ENCODE data around the gene RIIAD1.
"Not testable (repeated sequence)": the region's sequence is repeated elsewhere in the genome, so short reads cannot be mapped to it uniquely, and the experiment has no call there.

Gene RIIAD1, protein sequence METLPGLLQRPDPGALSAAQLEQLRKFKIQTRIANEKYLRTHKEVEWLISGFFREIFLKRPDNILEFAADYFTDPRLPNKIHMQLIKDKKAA

DNA sequence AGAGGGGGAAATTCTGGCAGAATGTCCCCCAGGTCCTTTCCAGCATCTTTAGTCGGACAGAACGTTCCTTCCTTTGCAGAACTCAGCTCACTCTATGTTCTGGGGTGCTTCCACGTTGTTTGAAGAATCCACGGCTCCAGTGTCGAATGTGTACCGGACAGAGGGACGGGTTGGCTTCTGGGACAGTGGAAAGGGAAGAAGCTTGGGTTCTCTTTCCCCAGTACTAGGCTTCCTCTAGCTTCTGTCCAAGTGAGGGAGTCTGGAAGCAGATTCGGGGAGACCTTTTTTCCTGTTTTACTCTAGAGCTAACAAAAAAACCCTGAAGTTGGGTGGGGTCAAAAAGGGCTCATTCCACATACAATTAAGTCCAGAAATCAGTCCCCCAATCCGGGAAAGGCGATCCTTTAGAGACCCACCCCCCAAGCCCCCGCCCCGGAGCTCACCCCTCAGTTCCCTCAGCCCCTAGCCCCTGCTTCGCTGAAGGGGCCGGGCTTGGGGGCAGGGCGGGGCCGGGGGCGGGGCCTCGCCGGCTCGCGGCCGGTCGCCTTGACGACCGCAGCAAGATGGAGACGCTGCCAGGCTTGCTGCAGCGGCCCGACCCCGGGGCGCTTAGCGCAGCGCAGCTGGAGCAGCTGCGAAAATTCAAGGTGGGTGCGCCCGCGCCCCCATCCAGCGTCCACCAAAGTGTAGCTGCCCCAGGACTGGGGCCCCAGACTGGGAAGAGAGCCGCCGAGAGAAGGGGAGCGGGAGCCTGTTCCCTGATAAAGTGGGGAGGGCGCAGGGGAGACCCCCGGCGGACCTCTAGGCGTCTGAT lies at the start of gene RIIAD1:
RIIAD1 (plus strand) TSS at position 549 of the 814 bp plus-strand sequence; CDS start at position 564, 15 bp downstream.
- intact Hi-C loops (cut with DNase I), result no loop called here
- peak in 5 of 42 donors; percentile 35 to 64 (median 55) for DNase-seq

DNA sequence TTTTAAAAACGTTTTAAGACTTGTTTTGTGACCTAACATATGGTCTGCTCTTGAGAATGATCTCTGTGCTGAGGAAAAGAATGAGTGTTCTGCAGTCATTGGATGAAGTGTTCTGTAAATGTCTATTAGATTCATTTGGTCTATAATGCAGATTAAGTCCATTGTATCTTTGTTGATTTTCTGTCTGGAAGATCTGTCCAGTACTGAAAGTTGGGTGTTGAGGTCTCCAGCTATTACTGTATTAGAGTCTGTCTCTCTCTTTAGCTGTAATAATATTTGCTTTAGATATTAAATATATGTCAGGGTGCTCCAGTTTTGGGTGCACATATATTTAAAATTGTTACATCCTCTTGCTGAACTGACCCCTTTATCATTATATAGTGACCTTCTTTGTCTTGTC lies 47.9 kb upstream of the RIIAD1 start:
- intact Hi-C loops (cut with DNase I), result no loop called here
- no peak for DNase-seq

DNA sequence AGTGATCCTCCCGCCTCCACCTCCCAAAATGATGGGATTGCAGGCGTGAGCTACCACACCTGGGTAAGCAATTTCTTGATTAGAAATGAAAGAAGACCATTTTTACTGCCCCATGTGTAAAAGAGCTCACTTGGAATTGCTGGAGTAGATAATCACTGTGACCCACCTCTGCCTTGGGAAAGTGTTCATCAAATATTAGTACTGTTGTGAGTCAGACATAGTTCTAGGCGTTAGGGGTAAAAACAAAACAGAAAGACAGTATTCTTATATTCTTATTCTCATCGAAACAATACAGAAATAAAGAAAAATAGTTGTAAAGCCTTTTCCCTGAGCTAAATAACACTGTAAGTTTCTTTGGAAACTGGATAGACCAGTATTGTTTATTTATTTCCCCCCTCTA lies 40.9 kb upstream of the RIIAD1 start:
- intact Hi-C loops (cut with DNase I), result no loop called here
- DNase-seq, result no peak

DNA sequence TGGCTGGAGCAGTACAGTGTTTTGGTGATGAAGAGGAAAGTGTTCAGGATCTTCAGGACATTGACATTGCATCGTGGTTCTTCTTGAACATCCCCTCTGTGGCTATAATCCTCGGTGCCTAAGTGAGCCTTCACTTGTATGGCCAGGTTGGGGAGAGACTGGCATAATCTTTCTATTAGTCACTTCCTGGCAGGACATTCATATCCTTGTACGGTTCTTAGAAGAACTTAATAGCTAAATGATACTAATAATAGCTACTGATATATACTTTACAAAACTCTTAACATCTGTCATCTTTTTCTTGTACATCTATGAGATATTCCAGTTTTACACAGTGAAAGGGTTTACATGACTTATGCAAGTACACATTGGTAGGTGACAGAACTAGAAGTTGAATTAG lies 40.5 kb upstream of the RIIAD1 start:
- intact Hi-C loops (cut with DNase I), result no loop called here

DNA sequence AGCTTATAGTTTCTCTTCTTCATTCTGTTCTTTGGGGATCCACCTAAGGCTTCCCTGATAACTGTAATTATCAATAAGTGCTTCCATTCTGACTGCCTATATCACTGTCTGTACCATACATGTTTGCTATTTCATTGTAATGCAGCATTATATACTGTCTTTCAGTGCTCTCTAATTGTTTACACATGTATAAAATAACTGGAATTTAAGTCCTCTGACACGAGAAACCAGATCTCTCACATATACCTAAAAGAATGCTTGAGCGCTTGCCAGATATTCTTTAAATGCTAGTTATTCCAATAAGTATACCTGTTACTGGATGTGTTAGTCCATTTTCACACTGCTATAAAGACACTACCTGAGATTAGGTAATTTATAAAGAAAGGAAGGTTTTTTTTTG lies 39.4 kb upstream of the RIIAD1 start:
- intact Hi-C loops (cut with DNase I), result no loop called here
- no peak for DNase-seq

More for the DNA sequence above, 40.5 kb upstream of the RIIAD1 start:
- no peak for DNase-seq

DNA sequence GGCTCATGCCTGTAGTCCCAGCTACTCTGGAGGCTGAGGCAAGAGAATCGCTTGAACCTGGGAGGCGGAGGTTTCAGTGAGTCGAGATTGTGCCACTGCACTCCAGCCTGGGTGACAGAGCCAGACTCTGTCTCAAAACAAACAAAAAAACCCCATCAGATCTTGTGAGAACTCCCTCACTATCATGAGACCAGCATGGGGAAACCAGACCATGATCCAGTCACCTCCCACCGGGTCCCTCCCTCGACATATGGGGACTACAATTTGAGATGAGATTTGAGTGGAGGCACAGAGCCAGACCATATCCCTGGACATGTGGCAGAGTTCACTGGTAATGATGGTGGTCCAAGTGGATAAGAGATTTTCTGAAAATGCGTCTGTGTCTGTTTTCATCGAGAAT lies 38.4 kb upstream of the RIIAD1 start:
- intact Hi-C loops (cut with DNase I); DNase-seq: not testable (repeated sequence)

DNA sequence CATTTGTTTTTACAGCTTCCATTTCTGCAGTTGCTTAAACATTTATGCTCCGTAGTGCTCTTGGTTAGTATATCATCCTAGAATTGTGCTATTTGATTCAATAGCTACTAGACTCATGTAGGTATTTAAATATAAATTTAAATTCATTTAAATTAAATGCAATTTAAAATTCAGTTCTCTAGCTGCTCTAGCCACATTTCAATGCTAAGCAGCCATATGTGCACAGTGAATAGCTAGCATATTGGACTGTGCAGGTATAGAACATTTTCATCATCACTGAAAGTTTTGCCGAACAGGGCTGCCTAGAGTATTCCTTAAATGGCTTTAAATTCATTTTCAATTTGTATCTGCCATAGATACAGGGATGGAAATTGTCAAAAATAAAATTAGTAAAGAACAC lies 37.2 kb upstream of the RIIAD1 start:
- intact Hi-C loops (cut with DNase I), result no loop called here
- no peak for DNase-seq

DNA sequence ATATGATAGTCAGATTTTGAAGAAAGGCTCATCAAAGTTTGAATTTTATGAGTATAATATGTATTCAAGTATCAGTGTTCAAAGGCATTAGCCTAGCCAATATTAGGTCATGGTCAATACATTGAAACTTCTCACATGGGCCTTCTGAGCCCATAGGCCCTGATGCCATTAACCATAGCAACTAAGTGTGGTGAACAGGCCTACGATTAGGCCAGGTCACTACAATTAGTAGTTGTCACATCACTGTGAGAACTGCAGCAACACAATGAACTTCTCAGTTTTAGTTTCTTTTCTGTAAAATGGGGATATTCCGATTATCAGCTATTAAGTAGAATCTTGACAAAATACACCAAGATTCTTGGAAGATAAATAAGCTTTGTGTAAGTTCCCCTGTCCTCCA lies 34.8 kb upstream of the RIIAD1 start:
- intact Hi-C loops (cut with DNase I), result no loop called here
- DNase-seq, result no peak

DNA sequence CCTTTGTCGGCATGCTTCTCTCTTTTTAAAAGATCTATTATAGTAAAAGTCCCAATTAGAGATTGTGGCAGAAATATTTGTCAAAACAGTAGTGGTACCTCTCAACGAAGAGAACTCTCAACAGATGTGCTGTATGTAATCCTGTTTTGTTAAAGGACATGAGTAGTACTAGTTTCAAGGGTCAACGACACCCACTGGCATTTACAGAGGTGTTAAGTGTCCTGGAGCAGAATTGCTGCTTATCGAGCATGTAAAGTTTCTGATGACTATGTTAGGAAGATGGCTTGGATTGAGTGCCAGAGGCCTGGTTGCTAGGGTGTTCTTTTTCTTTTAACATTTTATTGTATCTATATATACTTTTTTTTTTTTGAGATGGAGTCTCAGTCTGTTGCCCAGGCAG lies 31.8 kb upstream of the RIIAD1 start:
- DNase-seq, result no peak
- intact Hi-C loops (cut with DNase I), result no loop called here

DNA sequence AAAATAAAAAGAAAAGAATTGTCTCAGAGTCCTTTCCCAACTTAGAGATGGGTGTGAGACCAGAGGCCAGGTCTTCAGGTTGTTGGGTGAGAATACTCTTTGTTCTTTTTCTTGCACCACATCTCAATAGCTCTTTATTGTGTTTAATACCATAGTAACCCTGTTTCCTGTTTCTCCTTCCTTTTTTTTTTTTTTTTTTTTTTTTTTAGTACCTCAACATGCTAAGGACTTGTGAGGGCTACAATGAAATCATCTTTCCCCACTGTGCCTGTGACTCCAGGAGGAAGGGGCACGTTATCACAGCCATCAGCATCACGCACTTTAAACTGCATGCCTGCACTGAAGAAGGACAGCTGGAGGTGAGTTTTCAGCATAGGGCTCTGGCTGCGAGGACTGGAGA lies 29.1 kb upstream of the RIIAD1 start:
- DNase-seq, result no peak
- intact Hi-C loops (cut with DNase I), result loop anchor here (5.0 kb wide), 1 partner anchor 45 kb away; no protein-coding TSS in a partner anchor

DNA sequence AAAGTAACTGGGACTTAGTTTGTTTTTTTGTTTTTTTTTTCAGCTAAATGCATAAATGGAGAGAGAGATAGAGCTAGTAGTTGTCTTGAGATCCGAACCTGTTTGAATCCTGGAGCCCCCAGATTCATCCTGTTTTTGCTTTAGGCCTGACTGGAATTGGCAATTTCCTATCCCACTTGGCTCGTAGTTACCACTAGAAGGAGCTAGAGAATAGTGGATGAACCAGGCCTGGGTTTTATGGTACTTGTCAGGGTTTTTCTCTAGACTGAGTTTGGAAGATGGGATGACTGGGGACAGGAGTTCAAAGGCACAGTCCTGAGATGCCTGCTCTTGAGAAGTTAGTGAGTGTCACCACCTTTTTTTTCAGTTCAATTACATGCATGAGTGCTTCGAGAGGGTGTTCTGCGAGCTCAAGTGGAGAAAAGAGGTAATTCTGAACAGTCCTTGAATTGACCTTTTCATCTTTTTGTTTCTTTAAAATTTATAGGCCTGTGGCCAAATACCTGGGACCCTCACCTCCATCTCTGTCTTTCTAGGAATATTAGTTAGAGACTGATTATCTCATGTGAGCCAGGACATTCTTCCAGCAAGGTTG lies 28.2 kb upstream of the RIIAD1 start:
- intact Hi-C loops (cut with DNase I), result loop anchor here (5.0 kb wide), 1 partner anchor 44 kb away; no protein-coding TSS in a partner anchor
- DNase-seq, result peak in 5 of 42 donors; percentile 13 to 65 (median 33)

DNA sequence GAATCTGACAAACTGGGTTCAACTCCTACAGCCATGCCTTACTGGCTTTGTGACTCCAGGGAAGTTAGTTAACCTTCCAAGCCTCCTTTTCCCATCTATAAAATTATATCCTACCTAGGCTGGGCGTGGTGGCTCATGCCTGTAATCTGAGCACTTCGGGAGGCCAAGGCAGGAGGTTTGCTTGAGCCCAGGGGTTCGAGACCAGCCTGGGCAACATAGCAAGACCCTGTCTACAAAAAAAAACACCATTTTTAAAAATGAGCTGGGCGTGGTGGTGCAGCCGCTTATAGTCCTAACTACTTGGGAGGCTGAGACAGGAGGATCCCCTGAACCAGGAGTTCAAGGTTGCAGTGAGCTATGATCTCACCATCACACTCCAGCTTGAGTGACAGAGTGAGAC lies 19.8 kb upstream of the RIIAD1 start:
- intact Hi-C loops (cut with DNase I), result no loop called here
- peak in 1 of 42 donors; percentile 30 for DNase-seq

DNA sequence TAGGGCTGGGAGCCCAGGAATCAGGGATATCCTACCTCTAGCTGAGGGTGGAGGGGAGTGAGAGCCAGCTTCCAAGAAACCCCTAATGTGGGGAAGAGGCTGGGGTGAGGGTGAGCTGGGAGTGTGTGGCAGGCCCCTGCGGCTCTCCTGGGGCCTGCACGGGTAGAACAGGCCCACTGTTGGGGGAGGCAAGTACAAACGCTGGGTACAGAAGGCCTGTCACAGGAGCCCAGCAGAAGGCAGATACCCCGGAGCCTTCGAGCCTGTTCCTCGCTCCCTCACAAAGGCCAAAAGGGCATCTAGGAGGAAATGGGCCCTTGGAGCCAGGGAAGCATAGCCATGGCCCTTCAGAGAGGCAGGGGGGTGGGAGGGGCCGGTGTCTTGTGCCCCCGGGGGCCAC lies 18.4 kb upstream of the RIIAD1 start:
- intact Hi-C loops (cut with DNase I), result no loop called here
- DNase-seq, result peak in 1 of 42 donors; percentile 38

DNA sequence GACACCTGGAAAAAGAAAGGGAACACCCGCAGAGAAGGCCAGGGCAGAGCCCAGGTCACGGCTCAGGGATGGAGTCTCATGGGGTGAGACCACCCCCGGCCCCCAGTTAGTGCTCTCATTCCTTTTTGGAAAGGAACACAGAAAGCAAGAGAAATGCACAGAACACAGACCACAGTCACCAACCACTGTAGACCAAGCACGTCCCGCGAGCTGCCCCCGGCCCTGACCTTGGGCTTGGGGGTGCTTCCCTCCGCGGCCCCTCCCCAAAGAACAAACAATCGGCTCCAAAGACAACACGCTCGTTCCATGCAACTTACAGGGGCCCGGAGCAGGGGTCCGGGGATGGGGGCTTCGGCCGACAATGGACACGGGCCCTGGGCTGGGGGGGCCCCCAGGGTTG lies 17.5 kb upstream of the RIIAD1 start:
- no peak for DNase-seq
- intact Hi-C loops (cut with DNase I), result no loop called here

DNA sequence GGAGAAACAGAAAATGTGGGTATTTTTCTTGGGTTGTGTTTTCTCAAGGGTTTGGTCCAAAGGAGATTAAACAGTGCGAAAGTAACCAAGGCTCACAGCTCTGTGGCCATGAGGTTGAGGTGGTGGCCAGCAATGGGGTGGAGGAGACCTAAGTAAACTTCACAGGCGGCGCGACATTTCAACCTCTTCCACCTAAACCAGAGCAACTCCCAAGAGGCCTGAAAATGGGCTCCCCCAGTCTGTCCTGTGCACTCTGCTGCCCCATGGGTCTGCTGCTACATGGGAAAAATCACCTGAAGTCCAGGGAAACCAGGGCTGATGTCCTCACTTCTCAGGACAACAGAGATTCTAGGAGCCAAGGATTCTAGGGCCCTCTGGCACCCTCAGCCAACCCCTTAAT lies 17.1 kb upstream of the RIIAD1 start:
- intact Hi-C loops (cut with DNase I), result no loop called here
- DNase-seq, result no peak

DNA sequence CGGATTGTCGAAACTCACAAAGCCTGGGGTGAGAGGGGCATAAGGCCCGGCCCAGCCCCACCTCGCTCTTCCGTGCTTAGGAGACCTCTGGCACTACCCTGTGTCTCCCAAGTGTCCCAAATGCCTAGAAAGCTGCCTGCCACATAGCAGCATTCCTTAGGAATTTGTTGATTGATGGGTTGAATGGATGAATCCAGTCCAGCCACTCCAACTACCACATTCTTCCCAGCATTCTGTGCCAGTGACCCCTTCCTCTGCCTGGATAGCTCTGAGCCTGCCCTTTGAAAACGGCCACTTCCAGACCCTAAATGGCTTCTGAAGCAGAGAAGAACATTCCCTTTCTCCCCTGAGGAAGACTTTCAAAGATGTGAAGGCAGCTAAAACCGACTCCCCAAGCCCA lies 16.2 kb upstream of the RIIAD1 start:
- intact Hi-C loops (cut with DNase I), result no loop called here
- DNase-seq, result no peak

DNA sequence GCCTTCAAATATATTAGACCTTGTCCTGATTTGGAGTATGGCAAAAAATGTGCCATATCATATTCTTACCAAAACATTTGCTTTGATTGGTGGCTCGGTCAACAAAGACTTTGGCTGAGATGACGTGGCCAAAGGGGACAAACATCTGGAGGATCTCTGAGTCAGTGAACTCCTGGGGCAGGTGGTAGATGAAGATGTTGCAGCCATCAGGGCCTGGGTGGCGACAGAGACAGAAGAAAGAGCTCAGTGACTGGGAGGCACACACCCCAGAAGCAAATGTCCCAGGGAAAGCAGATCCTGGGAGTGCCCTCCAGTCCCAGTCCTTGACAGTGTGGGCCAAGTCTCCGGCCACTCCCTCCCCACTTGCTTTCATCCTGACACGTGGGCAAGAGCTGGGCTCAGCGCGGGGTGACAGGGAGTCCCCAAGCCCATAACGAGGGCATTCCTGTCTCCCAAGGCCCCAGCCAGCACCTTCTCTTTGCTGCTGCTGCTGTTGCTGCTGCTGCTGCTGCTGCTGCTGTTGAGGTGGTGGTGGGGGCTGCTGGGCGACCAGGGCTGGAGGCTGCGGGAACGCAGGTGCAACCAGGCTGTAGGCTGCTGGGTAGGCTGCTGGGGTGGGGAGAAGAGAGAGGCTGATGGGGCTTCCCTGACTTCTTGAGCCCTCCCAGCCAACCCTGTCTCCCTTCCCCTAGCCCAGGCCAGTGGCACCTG lies 15.4 kb upstream of the RIIAD1 start:
- DNase-seq, result no peak
- intact Hi-C loops (cut with DNase I), result no loop called here

DNA sequence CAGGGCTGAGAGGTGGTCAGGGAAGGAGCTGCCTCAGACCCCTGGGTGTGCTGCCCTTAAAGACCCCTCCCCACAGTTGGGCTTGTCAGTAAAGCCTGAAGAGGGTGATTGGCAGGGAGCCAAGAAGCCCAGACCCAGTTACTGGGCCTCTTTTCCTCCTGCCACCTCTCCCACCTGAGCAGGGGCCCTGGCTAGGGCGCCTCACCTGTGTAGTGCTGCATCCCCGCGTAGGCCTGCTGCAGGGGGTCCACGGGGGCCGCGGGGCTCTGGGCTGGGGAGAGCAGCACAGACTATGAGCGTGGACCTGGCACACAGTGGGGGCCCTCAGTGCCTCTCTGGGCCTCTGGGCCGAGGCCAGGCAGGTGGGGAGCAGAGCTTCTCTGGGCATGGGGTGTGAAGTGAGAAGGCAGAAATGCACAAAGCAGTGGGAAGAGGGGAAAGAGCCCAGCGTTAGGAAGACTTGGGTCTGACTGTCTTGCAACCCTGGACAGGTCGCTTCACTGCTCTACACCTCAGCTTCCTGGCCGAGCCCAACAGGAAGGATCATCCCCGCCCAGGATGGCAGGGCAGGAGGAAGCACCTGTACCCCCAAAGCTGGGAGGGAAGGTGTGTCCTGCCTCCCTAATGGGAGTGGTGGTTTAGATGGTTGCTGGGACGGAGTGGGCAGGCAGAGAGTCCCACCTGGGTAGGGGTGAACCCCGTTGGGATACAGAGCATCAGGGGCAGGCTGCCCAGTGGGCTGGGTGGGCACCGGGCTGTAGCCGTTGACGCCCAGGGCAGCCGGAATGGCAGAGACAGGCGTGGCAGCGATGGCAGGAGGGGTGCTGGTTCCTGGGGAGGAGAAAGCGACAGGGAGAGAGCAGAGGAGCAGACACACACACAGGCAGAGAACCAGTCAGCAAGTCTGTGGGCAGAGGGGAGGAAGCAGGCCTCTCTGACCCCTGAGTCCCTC lies 14.6 kb upstream of the RIIAD1 start:
- intact Hi-C loops (cut with DNase I), result no loop called here
- DNase-seq, result no peak

DNA sequence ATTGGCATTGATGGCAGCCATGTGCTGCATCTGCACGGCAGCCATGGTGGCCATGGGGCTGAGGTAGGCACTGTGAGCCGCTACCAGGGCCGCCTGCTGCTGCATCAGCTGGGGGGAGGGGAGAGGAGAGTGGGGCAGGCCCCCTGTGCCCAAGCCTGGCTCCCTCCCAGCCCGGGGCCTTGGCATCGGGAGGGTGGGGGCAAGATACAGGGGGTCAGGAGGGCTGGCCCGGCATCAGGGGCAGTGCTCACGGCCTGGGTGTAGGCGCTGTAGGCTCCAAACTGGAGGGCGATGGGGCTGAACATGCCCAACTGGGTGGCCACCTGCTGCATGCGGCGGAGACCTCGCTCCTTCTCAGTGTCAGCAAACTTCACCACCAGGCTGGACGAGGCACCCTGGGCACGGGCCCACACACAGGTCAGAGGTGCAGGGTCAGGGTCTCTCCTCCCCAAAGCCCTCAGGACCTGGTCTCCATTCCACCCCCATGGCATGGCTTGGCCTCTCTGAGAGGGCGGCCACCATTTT lies 13.7 kb upstream of the RIIAD1 start:
- no peak for DNase-seq
- intact Hi-C loops (cut with DNase I), result no loop called here

Measured in head of caudate nucleus (tissue), 42 donors.